HepG2 (cell line): ENCODE results near the gene MRNIP. TPM values are rescaled to one million over a fixed set of nuclear protein-coding genes. Genes with fewer than 3 reads are reported as not detected.
A peak's percentile ranks its signal among the peaks of the same experiment; 100 is the strongest.

Experiments
- AGO2 ChIP-seq: fragments of 200-400 bp; formaldehyde crosslinking; optimal IDR thresholded peaks from 2 replicates; pipeline ENCODE3; 2017; ENCODE audit warnings: mild to moderate bottlenecking, low read depth, low read length, moderate library complexity
- ASH2L ChIP-seq: fragments of 300-600, 200-600 bp; sonication (generic); IDR thresholded peaks from 2 replicates; pipeline ENCODE4 v1.7.0; 2017; ENCODE audit warnings: low read depth, mild to moderate bottlenecking, moderate library complexity, mixed read lengths, low read length; ENCODE audit not compliant: insufficient read length
- EEA1 ChIP-seq: sonication (generic); formaldehyde crosslinking; IDR thresholded peaks from 2 replicates; pipeline ENCODE4 v1.5.1; 2020; ENCODE audit warnings: mild to moderate bottlenecking, missing genetic modification reagents, borderline replicate concordance
- ETV5 ChIP-seq: IDR thresholded peaks from 2 replicates; pipeline ENCODE4 v1.6.1; 2018; ENCODE audit warnings: missing biosample characterization, missing genetic modification reagents, inconsistent platforms, borderline replicate concordance
- GZF1 ChIP-seq: sonication (generic); formaldehyde crosslinking; IDR thresholded peaks from 2 replicates; pipeline ENCODE4 v1.5.1; 2020; ENCODE audit warnings: mild to moderate bottlenecking, missing genetic modification reagents
- HIVEP1 ChIP-seq: sonication (generic); formaldehyde crosslinking; IDR thresholded peaks from 2 replicates; pipeline ENCODE4 v1.4.0; 2020; ENCODE audit warnings: mild to moderate bottlenecking, missing genetic modification reagents
- KDM3A ChIP-seq: IDR thresholded peaks from 2 replicates; pipeline ENCODE4 v1.6.1; 2018; ENCODE audit warnings: low read depth, missing compliant biosample characterization
- KLF16 ChIP-seq, 2 experiments: sonication (generic) in 1 of 2; formaldehyde crosslinking in 1 of 2; IDR thresholded peaks; 2 replicates each; pipeline versions ENCODE4 v1.6.1 to v1.8.0; 2016 to 2023; ENCODE audit warnings: missing genetic modification reagents in 2 of 2, missing compliant biosample characterization in 1 of 2
- NFATC3 ChIP-seq: sonication (generic); formaldehyde crosslinking; IDR thresholded peaks from 2 replicates; pipeline ENCODE4 v1.5.1; 2020; ENCODE audit warnings: mild to moderate bottlenecking, missing genetic modification reagents
- NFYC ChIP-seq: IDR thresholded peaks from 2 replicates; pipeline ENCODE4 v1.6.1; 2016; ENCODE audit warnings: missing genetic modification reagents, missing compliant biosample characterization
- PLRG1 ChIP-seq: fragments of 450-650 bp; conservative IDR thresholded peaks from 2 replicates; pipeline ENCODE4 v1.6.1; 2016
- TBL1XR1 ChIP-seq: fragments of 150-350 bp; IDR thresholded peaks from 2 replicates; pipeline ENCODE4 v1.6.1; 2014; ENCODE audit warnings: borderline replicate concordance, low read length; ENCODE audit not compliant: partially characterized antibody
- ZFX ChIP-seq: sonication (generic); formaldehyde crosslinking; IDR thresholded peaks from 2 replicates; pipeline ENCODE4 v1.4.0; 2020; ENCODE audit warnings: mild to moderate bottlenecking, low read depth, missing genetic modification reagents, moderate library complexity
- ZNF12 ChIP-seq: sonication (generic); formaldehyde crosslinking; IDR thresholded peaks from 2 replicates; pipeline ENCODE4 v1.5.0; 2020; ENCODE audit warnings: missing genetic modification reagents
- ZNF180 ChIP-seq: sonication (generic); formaldehyde crosslinking; IDR thresholded peaks from 2 replicates; pipeline ENCODE4 v1.4.0; 2020; ENCODE audit warnings: low read depth, missing genetic modification reagents, borderline replicate concordance
- ZNF33B ChIP-seq: sonication (generic); formaldehyde crosslinking; IDR thresholded peaks from 2 replicates; pipeline ENCODE4 v1.5.1; 2020; ENCODE audit warnings: mild to moderate bottlenecking, missing genetic modification reagents
- ZNF430 ChIP-seq: sonication (generic); formaldehyde crosslinking; IDR thresholded peaks from 2 replicates; pipeline ENCODE4 v1.9.0; 2021; ENCODE audit warnings: mild to moderate bottlenecking, missing genetic modification reagents
- ZNF432 ChIP-seq: sonication (generic); formaldehyde crosslinking; IDR thresholded peaks from 2 replicates; pipeline ENCODE4 v1.5.0; 2020; ENCODE audit warnings: missing genetic modification reagents, mild to moderate bottlenecking, borderline replicate concordance
- ZNF446 ChIP-seq: sonication (generic); formaldehyde crosslinking; IDR thresholded peaks from 2 replicates; pipeline ENCODE4 v1.5.0; 2020; ENCODE audit warnings: mild to moderate bottlenecking, missing genetic modification reagents
- ZNF451 ChIP-seq: sonication (generic); formaldehyde crosslinking; IDR thresholded peaks from 2 replicates; pipeline ENCODE4 v1.5.0; 2020; ENCODE audit warnings: mild to moderate bottlenecking, missing genetic modification reagents
- ZNF713 ChIP-seq: sonication (generic); formaldehyde crosslinking; IDR thresholded peaks from 2 replicates; pipeline ENCODE4 v1.4.0; 2020; ENCODE audit warnings: mild to moderate bottlenecking, missing genetic modification reagents
- ZNF746 ChIP-seq: sonication (generic); formaldehyde crosslinking; IDR thresholded peaks from 2 replicates; pipeline ENCODE4 v1.8.0; 2022; ENCODE audit warnings: mild to moderate bottlenecking, missing genetic modification reagents
- ZNF841 ChIP-seq: sonication (generic); formaldehyde crosslinking; IDR thresholded peaks from 2 replicates; pipeline ENCODE4 v1.8.1; 2023; ENCODE audit warnings: missing genetic modification reagents, borderline replicate concordance
- polyA plus RNA-seq, 8 experiments: library from polyadenylated mRNA; depleted of rRNA in 3 of 8; stranded (reverse) in 7 of 8; unstranded in 1 of 8; fragments of >200 nt; fragmentation: Illumina TruSeq in 4 of 8; extraction: Trizol in 4 of 8; gene quantifications; 2 replicates each; pipeline versions ENCODE4 v1.2.1 to v1.2.3, GENCODE V29; 2011 to 2016; ENCODE audit warnings: low read depth in 4 of 8, missing spikeins in 1 of 8, mixed read lengths in 1 of 8; ENCODE audit not compliant: insufficient read depth in 1 of 8
- total RNA-seq, 5 experiments: library from RNA; depleted of rRNA; stranded (reverse); fragments of >200 nt; fragmentation: Illumina TruSeq; extraction: Trizol; gene quantifications; 2 replicates each; pipeline ENCODE4 v1.2.3, GENCODE V29; 2016; ENCODE audit warnings: low read depth in 1 of 5
- TF ChIP-seq, protein P1 (sequence below): sonication (generic); formaldehyde crosslinking; conservative IDR thresholded peaks from 2 replicates; pipeline ENCODE4 v1.5.0; 2020; ENCODE audit warnings: missing genetic modification reagents
- TF ChIP-seq, protein P2 (sequence below): sonication (generic); formaldehyde crosslinking; IDR thresholded peaks from 2 replicates; pipeline ENCODE4 v1.5.1; 2020; ENCODE audit warnings: mild to moderate bottlenecking, missing genetic modification reagents, moderate library complexity
- TF ChIP-seq, protein P3 (sequence below): sonication (generic); formaldehyde crosslinking; IDR thresholded peaks from 2 replicates; pipeline ENCODE4 v1.5.0; 2020; ENCODE audit warnings: mild to moderate bottlenecking, missing genetic modification reagents

MRNIP gene
- total and polyA plus RNA-seq, 2 of the 13 experiments (the other 11 are each of a cell fraction or from before 2014, with no cell fraction given): 15.5 to 34.1 TPM

DNA sequence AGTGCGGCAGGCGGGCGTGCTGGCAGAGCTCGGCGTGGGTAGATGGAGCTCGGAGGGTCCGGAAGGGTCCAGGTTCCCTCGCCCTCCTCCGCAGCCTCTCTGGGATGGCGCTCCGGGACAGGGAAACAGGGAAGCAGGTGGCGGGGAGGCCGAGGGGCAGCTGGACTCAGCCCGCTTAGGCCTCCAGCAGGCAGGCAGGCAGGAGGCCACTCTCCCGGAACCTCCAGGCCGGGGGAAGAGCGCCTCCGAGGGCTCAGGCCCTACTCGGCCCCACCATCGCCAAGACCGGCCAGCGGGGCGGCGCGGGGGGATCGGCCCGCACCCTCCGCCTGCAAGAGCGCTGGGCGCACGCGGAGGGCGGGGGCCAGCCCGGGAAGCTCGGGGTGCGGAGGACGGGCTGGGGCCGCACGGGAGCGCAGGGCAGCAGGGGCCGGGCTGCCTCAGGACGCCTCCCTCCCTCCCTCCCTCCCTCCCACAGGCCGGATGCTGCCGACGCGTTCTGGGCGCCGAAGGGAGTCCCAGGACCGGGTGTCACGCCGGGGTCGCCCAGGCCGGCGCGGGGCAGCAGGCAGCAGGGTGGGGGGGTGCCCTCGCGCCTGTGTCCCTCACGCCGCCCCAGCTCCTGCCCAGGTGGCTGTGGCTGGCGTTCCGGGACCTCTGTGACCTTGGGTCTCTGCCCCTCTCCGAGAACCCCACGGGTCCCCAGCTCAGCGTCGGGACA is 52.9 kb downstream of the MRNIP start (continued):
- no peak for TF ChIP-seq ZNF432 (CRISPR knock-in tag)
- peak; percentile 37; the same call in 1 of the 2 replicates for TF ChIP-seq GZF1
- 0 out of 2 replicates have a peak, but pooled peaks have one; percentile 53 for TF ChIP-seq ZNF841
- no peak for TF ChIP-seq ZNF713 (CRISPR knock-in tag)
- TF ChIP-seq ZNF12 (CRISPR knock-in tag): no peak
- no peak for TF ChIP-seq ZNF180
- no peak for TF ChIP-seq ZNF451 (CRISPR knock-in tag)
- TF ChIP-seq ZNF446 (CRISPR knock-in tag): 0 out of 2 replicates have a peak, but pooled peaks have one; percentile 75
- TF ChIP-seq KDM3A (CRISPR knock-in tag): no peak
- TF ChIP-seq ASH2L: peak; percentile 32
- TF ChIP-seq ZNF746 (CRISPR knock-in tag): no peak
- TF ChIP-seq ETV5 (CRISPR knock-in tag): 0 out of 2 replicates have a peak, but pooled peaks have one; percentile 2
- no peak for TF ChIP-seq TBL1XR1
- TF ChIP-seq AGO2: peak; percentile 88
- TF ChIP-seq, protein P1, sequence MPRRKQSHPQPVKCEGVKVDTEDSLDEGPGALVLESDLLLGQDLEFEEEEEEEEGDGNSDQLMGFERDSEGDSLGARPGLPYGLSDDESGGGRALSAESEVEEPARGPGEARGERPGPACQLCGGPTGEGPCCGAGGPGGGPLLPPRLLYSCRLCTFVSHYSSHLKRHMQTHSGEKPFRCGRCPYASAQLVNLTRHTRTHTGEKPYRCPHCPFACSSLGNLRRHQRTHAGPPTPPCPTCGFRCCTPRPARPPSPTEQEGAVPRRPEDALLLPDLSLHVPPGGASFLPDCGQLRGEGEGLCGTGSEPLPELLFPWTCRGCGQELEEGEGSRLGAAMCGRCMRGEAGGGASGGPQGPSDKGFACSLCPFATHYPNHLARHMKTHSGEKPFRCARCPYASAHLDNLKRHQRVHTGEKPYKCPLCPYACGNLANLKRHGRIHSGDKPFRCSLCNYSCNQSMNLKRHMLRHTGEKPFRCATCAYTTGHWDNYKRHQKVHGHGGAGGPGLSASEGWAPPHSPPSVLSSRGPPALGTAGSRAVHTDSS (CRISPR knock-in tag): 0 out of 2 replicates have a peak, but pooled peaks have one; percentile 63
- TF ChIP-seq, protein P2, sequence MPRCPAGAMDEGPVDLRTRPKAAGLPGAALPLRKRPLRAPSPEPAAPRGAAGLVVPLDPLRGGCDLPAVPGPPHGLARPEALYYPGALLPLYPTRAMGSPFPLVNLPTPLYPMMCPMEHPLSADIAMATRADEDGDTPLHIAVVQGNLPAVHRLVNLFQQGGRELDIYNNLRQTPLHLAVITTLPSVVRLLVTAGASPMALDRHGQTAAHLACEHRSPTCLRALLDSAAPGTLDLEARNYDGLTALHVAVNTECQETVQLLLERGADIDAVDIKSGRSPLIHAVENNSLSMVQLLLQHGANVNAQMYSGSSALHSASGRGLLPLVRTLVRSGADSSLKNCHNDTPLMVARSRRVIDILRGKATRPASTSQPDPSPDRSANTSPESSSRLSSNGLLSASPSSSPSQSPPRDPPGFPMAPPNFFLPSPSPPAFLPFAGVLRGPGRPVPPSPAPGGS (CRISPR knock-in tag): 0 out of 2 replicates have a peak, but pooled peaks have one; percentile 14
- no peak for TF ChIP-seq NFATC3 (CRISPR knock-in tag)
- no peak for TF ChIP-seq EEA1 (CRISPR knock-in tag)
- no peak for TF ChIP-seq PLRG1
- TF ChIP-seq, protein P3, sequence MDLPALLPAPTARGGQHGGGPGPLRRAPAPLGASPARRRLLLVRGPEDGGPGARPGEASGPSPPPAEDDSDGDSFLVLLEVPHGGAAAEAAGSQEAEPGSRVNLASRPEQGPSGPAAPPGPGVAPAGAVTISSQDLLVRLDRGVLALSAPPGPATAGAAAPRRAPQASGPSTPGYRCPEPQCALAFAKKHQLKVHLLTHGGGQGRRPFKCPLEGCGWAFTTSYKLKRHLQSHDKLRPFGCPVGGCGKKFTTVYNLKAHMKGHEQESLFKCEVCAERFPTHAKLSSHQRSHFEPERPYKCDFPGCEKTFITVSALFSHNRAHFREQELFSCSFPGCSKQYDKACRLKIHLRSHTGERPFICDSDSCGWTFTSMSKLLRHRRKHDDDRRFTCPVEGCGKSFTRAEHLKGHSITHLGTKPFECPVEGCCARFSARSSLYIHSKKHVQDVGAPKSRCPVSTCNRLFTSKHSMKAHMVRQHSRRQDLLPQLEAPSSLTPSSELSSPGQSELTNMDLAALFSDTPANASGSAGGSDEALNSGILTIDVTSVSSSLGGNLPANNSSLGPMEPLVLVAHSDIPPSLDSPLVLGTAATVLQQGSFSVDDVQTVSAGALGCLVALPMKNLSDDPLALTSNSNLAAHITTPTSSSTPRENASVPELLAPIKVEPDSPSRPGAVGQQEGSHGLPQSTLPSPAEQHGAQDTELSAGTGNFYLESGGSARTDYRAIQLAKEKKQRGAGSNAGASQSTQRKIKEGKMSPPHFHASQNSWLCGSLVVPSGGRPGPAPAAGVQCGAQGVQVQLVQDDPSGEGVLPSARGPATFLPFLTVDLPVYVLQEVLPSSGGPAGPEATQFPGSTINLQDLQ (CRISPR knock-in tag): peak; percentile 85; the same call in 1 of the 2 replicates
- 0 out of 2 replicates have a peak, but pooled peaks have one; percentile 40 for TF ChIP-seq ZNF430 (CRISPR knock-in tag)
- no peak for TF ChIP-seq ZNF33B (CRISPR knock-in tag)
- peak; percentile 87 for TF ChIP-seq ZFX (CRISPR knock-in tag)
- 0 out of 2 replicates have a peak, but pooled peaks have one; percentile 42 for TF ChIP-seq HIVEP1 (CRISPR knock-in tag)
- TF ChIP-seq NFYC (CRISPR knock-in tag): no peak
- 0 out of 4 replicates have a peak, but pooled peaks of 1 of the 2 experiments have one; percentile 47 for TF ChIP-seq KLF16 (CRISPR knock-in tag; IDR thresholded peaks at IDR 0.05)
